Activated T-cell treated with anti-CD3 and anti-CD28 coated beads for 24 hours (primary cell): ENCODE data around the gene PTPRA.
"Not testable (repeated sequence)": the region's sequence is repeated elsewhere in the genome, so short reads cannot be mapped to it uniquely, and the experiment has no call there.

Experiments
- DNase-seq: peaks from one replicate; pipeline ENCODE4 v3.0.0-alpha.2; 2020; ENCODE audit warnings: low read depth

Gene PTPRA

GRCh38 chr20:2889797-2890196, 16.5 kb downstream of the PTPRA start:
- no peak for DNase-seq

- DNase-seq: no peak
These were observed 17.5 kb downstream of the PTPRA start for GRCh38 chr20:2890742-2891141.

GRCh38 chr20:2891343-2891742, 18.1 kb downstream of the PTPRA start:
- no peak for DNase-seq

- DNase-seq: no peak
These were observed 19.1 kb downstream of the PTPRA start for GRCh38 chr20:2892376-2892775.

- no peak for DNase-seq
These were observed 20.9 kb downstream of the PTPRA start for GRCh38 chr20:2894221-2894620.

GRCh38 chr20:2895154-2895553, 21.9 kb downstream of the PTPRA start:
- not testable (repeated sequence) for DNase-seq

- no peak for DNase-seq
These were observed 26.0 kb downstream of the PTPRA start for GRCh38 chr20:2899243-2899642.

GRCh38 chr20:2900845-2901592, 27.7 kb downstream of the PTPRA start:
- no peak for DNase-seq

- DNase-seq: no peak
These were observed 29.0 kb downstream of the PTPRA start for GRCh38 chr20:2902291-2902690.

- DNase-seq: no peak
These were observed 29.5 kb downstream of the PTPRA start for GRCh38 chr20:2902818-2903217.

- no peak for DNase-seq
These were observed 30.4 kb downstream of the PTPRA start for GRCh38 chr20:2903686-2904085.

- DNase-seq: no peak
These were observed 34.2 kb downstream of the PTPRA start for GRCh38 chr20:2907519-2907918.

- no peak for DNase-seq
These were observed 36.7 kb downstream of the PTPRA start for GRCh38 chr20:2909953-2910352.

- DNase-seq: no peak
These were observed 37.9 kb downstream of the PTPRA start for GRCh38 chr20:2911200-2911599.

- no peak for DNase-seq
These were observed 40.9 kb downstream of the PTPRA start for GRCh38 chr20:2914160-2914559.

GRCh38 chr20:2917266-2917665, 44.0 kb downstream of the PTPRA start:
- DNase-seq: no peak

GRCh38 chr20:2918096-2919049, 45.1 kb downstream of the PTPRA start:
- no peak for DNase-seq

GRCh38 chr20:2919518-2920245, 46.4 kb downstream of the PTPRA start:
- no peak for DNase-seq

- no peak for DNase-seq
These were observed 47.2 kb downstream of the PTPRA start for GRCh38 chr20:2920473-2920872.

- no peak for DNase-seq
These were observed 48.2 kb downstream of the PTPRA start for GRCh38 chr20:2921506-2921905.

GRCh38 chr20:2922957-2923356, 49.7 kb downstream of the PTPRA start:
- DNase-seq: no peak

- no peak for DNase-seq
These were observed 57.3 kb downstream of the PTPRA start for GRCh38 chr20:2930538-2930937.

- no peak for DNase-seq
These were observed 59.2 kb downstream of the PTPRA start for GRCh38 chr20:2932498-2932897.
